ENCODE results near the gene GLCCI1.
"Not testable (repeated sequence)": the region's sequence is repeated elsewhere in the genome, so short reads cannot be mapped to it uniquely, and the experiment has no call there.

GLCCI1 gene

GRCh38 chr7:7988706-7989105, 20.1 kb downstream of the GLCCI1 start:
- DNase-seq (ENCODE audit: low read depth in 1 of 2, low spot score in 1 of 2), result no peak

GRCh38 chr7:7989133-7989532, 20.5 kb downstream of the GLCCI1 start:
- DNase-seq (ENCODE audit: low read depth in 1 of 2, low spot score in 1 of 2), result no peak

GRCh38 chr7:7989616-7990440, 21.2 kb downstream of the GLCCI1 start:
- no peak for DNase-seq (ENCODE audit: low read depth in 1 of 2, low spot score in 1 of 2)

GRCh38 chr7:7990441-7990761, 21.8 kb downstream of the GLCCI1 start:
- no peak for DNase-seq (ENCODE audit: low read depth in 1 of 2, low spot score in 1 of 2)

GRCh38 chr7:7992506-7992905, 23.9 kb downstream of the GLCCI1 start:
- DNase-seq (ENCODE audit: low read depth in 1 of 2, low spot score in 1 of 2), result no peak

- DNase-seq (ENCODE audit: low read depth in 1 of 2, low spot score in 1 of 2), result not testable (repeated sequence)
These were observed 26.8 kb downstream of the GLCCI1 start for GRCh38 chr7:7995348-7995747.

GRCh38 chr7:7996568-7996967, 28.0 kb downstream of the GLCCI1 start:
- no peak for DNase-seq (ENCODE audit: low read depth in 1 of 2, low spot score in 1 of 2)

- DNase-seq (ENCODE audit: low read depth in 1 of 2, low spot score in 1 of 2), result no peak
These were observed 31.8 kb downstream of the GLCCI1 start for GRCh38 chr7:8000315-8000941.

- no peak for DNase-seq (ENCODE audit: low read depth in 1 of 2, low spot score in 1 of 2)
These were observed 34.5 kb downstream of the GLCCI1 start for GRCh38 chr7:8003077-8003476.

GRCh38 chr7:8005279-8005678, 36.7 kb downstream of the GLCCI1 start:
- DNase-seq (ENCODE audit: low read depth in 1 of 2, low spot score in 1 of 2), result no peak

GRCh38 chr7:8014399-8014798, 45.8 kb downstream of the GLCCI1 start:
- DNase-seq (ENCODE audit: low read depth in 1 of 2, low spot score in 1 of 2), result no peak

- DNase-seq (ENCODE audit: low read depth in 1 of 2, low spot score in 1 of 2), result no peak
These were observed 46.6 kb downstream of the GLCCI1 start for GRCh38 chr7:8015100-8015745.

GRCh38 chr7:8015746-8016120, 47.1 kb downstream of the GLCCI1 start:
- no peak for DNase-seq (ENCODE audit: low read depth in 1 of 2, low spot score in 1 of 2)

- DNase-seq (ENCODE audit: low read depth in 1 of 2, low spot score in 1 of 2), result no peak
These were observed 48.8 kb downstream of the GLCCI1 start for GRCh38 chr7:8017423-8017822.

GRCh38 chr7:8018961-8019360, 50.4 kb downstream of the GLCCI1 start:
- no peak for DNase-seq (ENCODE audit: low read depth in 1 of 2, low spot score in 1 of 2)

- no peak for DNase-seq (ENCODE audit: low read depth in 1 of 2, low spot score in 1 of 2)
These were observed 54.0 kb downstream of the GLCCI1 start for GRCh38 chr7:8022628-8023027.

- DNase-seq (ENCODE audit: low read depth in 1 of 2, low spot score in 1 of 2), result no peak
These were observed 66.6 kb downstream of the GLCCI1 start for GRCh38 chr7:8035192-8035591.

GRCh38 chr7:8035647-8036518, 67.3 kb downstream of the GLCCI1 start:
- DNase-seq (ENCODE audit: low read depth in 1 of 2, low spot score in 1 of 2), result no peak

GRCh38 chr7:8037151-8037550, 68.6 kb downstream of the GLCCI1 start:
- DNase-seq (ENCODE audit: low read depth in 1 of 2, low spot score in 1 of 2), result no peak

- DNase-seq (ENCODE audit: low read depth in 1 of 2, low spot score in 1 of 2), result no peak
These were observed 72.3 kb downstream of the GLCCI1 start for GRCh38 chr7:8040768-8041369.

Measured in stimulated activated CD4-positive, alpha-beta T cell treated with anti-CD3 and anti-CD28 coated beads, Interleukin-15, amount 100 ng/mL, for 1 hour (primary cell).